Parathyroid adenoma (tissue), 2 donors: ENCODE data around the gene LLGL2.

Experiments used
- H2AFZ ChIP-seq: fragments of 300-600 bp; sonication (generic); one replicate; pipeline ENCODE4 v1.7.0; 2017; ENCODE audit warnings: antibody characterized with exemption, mild to moderate bottlenecking
- H3K27ac ChIP-seq: fragments of 300-600 bp; sonication (generic); one replicate; pipeline ENCODE4 v1.7.0; 2017
- H3K27me3 ChIP-seq: fragments of 300-600 bp; sonication (generic); one replicate; pipeline ENCODE4 v1.7.0; 2017; ENCODE audit warnings: low read length; ENCODE audit not compliant: control insufficient read depth, insufficient read depth
- H3K36me3 ChIP-seq: fragments of 300-600 bp; sonication (generic); one replicate; pipeline ENCODE4 v1.7.0; 2017; ENCODE audit warnings: low read length; ENCODE audit not compliant: control insufficient read depth, insufficient read depth
- H3K4me1 ChIP-seq: fragments of 300-600 bp; sonication (generic); one replicate; pipeline ENCODE4 v1.7.0; 2017; ENCODE audit warnings: control low read depth
- H3K4me2 ChIP-seq: fragments of 300-600 bp; sonication (generic); one replicate; pipeline ENCODE4 v1.7.0; 2017; ENCODE audit warnings: low read length
- H3K4me3 ChIP-seq: fragments of 300-600 bp; sonication (generic); one replicate; pipeline ENCODE4 v1.7.0; 2017; ENCODE audit warnings: low read depth, low read length
- H3K79me2 ChIP-seq: fragments of 300-600 bp; sonication (generic); one replicate; pipeline ENCODE4 v1.7.0; 2017; ENCODE audit warnings: control low read depth
- H3K9ac ChIP-seq: fragments of 300-600 bp; sonication (generic); one replicate; pipeline ENCODE4 v1.7.0; 2017; ENCODE audit warnings: mild to moderate bottlenecking
- H3K9me3 ChIP-seq: fragments of 300-600 bp; sonication (generic); one replicate; pipeline ENCODE4 v1.7.0; 2017; ENCODE audit warnings: low read length; ENCODE audit not compliant: control insufficient read depth
- TF ChIP-seq, protein P1 (sequence below): fragments of 300-600 bp; sonication (generic); IDR thresholded peaks from one replicate; pipeline ENCODE4 v1.7.0; 2017; ENCODE audit warnings: antibody characterized with exemption, mild to moderate bottlenecking
- donor health status: primary hyperparathyroidism.

LLGL2 gene

DNA sequence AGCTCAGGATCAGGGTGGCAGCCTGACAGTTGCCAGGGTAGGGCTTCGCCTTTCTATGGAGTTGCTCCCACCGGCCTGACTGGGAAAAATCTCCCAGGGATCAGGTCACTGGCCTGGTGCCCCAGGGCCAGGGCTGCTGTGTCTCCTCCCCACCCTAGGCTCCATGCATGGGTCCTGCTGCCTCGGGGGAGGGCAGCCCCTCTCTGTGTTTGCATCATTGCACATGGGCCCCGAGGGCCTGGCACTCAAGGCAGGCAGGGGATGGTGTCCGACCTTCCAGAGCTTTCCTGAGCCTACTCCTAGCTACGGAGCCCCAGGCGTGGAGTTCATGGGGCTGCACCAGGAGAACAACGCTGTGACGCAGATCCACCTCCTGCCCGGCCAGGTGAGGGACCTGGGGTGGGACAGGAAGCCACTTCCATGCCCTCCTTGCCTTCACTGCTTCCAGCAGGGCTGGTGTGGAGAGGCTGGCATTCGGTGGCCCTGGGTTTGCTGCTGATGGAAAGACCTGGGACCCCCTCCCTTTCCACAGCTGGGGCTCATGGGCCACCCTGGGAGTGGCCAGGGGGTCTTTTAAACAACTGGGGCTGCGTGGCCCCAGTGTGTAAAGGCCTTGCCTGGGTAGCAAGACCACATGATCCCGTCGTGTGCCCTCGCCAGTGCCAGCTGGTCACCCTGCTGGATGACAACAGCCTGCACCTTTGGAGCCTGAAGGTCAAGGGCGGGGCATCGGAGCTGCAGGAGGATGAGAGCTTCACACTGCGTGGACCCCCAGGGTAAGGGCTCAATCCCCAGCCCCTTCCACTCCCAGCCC is 32.6 kb downstream of the LLGL2 start:
- Histone ChIP-seq H3K9ac (no peak overlapping the region), H3K4me3 (no peak overlapping the region), H3K4me2 (no peak overlapping the region), H3K27me3 (no peaks in the 10 kb centered on the region), H3K79me2 (peaks cover 4% of the 10 kb centered on the region), H2AFZ (peak overlapping the region; percentile 65), H3K27ac (peak overlapping the region; percentile 87), H3K9me3 (no peaks in the 10 kb centered on the region), H3K36me3 (no peaks in the 10 kb centered on the region), H3K4me1 (peaks cover 9% of the 10 kb centered on the region)
- TF ChIP-seq, protein P1, sequence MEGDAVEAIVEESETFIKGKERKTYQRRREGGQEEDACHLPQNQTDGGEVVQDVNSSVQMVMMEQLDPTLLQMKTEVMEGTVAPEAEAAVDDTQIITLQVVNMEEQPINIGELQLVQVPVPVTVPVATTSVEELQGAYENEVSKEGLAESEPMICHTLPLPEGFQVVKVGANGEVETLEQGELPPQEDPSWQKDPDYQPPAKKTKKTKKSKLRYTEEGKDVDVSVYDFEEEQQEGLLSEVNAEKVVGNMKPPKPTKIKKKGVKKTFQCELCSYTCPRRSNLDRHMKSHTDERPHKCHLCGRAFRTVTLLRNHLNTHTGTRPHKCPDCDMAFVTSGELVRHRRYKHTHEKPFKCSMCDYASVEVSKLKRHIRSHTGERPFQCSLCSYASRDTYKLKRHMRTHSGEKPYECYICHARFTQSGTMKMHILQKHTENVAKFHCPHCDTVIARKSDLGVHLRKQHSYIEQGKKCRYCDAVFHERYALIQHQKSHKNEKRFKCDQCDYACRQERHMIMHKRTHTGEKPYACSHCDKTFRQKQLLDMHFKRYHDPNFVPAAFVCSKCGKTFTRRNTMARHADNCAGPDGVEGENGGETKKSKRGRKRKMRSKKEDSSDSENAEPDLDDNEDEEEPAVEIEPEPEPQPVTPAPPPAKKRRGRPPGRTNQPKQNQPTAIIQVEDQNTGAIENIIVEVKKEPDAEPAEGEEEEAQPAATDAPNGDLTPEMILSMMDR: no peak

DNA sequence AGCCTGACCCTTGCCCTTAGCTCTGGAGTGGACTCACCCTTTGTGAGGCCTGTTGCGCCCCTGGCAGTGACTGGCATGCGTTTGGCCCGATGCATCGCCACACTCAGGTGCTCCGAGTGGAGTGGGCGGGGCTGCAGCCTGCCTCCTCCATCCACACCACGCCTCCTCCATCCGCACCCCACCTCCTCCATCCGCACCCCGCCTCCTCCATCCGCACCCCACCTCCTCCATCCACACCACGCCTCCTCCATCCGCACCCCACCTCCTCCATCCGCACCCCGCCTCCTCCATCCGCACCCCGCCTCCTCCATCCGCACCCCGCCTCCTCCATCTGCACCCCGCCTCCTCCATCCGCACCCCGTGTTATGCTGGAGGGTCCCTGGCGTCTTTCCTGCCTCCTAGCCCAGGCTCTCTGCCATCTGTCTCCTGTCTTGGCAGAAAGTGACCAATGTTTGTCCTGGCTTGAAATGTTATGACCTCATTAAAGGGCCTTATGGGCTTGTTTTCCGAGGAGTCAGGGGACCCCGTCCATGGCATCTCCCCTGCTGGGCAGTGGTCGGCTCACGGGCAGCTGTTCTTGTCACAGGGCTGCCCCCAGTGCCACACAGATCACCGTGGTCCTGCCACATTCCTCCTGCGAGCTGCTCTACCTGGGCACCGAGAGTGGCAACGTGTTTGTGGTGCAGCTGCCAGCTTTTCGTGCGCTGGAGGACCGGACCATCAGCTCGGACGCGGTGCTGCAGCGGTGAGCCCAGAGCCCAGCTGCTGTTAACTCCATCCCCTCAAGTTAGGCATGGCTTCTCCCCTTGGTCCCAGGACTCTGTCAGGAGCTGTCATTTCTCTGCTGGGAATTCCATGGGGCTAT is 33.4 kb downstream of the LLGL2 start:
- Histone ChIP-seq H3K36me3 (no peaks in the 10 kb centered on the region), H2AFZ (no peak overlapping the region), H3K27ac (no peak overlapping the region), H3K79me2 (peaks cover 4% of the 10 kb centered on the region), H3K9ac (no peak overlapping the region), H3K4me3 (no peak overlapping the region), H3K27me3 (no peaks in the 10 kb centered on the region), H3K9me3 (no peaks in the 10 kb centered on the region), H3K4me2 (no peak overlapping the region), H3K4me1 (peaks cover 9% of the 10 kb centered on the region)
- TF ChIP-seq, protein P1: no peak

DNA sequence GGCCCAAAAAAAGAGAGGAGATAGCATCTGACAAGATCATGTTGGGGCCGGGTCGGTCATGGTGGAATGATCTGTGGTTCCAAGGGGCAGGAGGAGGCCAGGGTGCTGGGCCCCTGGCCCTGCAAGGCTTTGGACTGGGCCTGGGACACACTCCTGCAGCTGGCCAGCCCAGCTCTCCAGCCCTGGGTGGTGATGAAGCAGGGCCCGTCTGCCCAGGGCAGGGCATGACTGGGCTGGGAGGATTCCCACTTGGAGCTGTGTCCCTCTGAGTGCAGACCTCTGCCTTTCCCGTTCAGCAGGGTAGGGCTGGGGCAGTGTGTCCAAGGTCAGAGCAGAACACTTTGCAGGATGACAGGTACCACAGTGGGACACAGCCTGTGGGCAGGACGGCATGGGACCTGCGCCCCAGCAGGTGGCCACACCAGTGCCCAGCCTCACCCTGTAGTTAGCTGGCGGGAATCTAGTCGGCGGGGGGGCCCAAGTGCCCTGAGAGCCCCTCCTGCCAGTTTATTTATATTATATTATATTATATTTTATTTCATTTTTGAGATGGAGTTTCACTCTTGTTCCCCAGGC is 34.5 kb downstream of the LLGL2 start:
- no peak overlapping the region for H3K27ac ChIP-seq
- no peaks in the 10 kb centered on the region for H3K9me3 ChIP-seq
- no peaks in the 10 kb centered on the region for H3K36me3 ChIP-seq
- H3K4me2 ChIP-seq: no peak overlapping the region
- peaks cover 9% of the 10 kb centered on the region for H3K4me1 ChIP-seq
- peaks cover 2% of the 10 kb centered on the region for H3K79me2 ChIP-seq
- no peak overlapping the region for H3K4me3 ChIP-seq
- TF ChIP-seq, protein P1: no peak
- no peak overlapping the region for H3K9ac ChIP-seq
- no peak overlapping the region for H2AFZ ChIP-seq
- H3K27me3 ChIP-seq: no peaks in the 10 kb centered on the region

DNA sequence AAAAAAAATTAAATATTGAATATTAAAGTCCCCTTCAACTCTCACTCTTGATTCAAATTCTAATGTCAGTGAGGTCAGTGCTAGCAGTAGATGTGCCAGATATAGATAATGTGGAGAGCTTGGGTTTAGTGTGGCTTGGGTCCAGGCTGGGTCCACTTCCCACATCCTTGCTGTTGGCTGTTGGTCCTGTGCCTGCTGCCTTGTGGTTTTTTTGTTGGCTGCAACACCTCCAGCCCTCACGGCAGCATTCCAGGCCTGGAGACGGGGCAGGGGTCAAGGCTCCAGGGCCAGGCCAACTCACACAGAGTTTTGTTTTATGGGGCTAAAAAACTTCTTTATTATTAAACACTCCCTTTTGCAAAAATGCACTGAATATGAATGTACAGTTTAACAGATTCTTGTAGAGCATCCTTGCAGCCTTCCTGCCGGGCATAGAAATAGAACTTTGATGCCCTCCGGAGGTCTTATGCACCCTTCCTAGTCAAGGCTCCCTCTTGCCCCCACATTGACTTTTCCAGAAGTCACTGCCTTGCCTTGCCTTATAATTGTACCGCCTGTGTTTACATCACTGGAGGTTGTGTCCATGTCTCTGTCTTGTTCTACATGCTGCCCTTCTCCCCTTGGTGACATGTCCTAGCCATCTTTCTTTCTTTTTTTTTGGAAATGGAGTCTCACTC is 36.6 kb downstream of the LLGL2 start:
- Histone ChIP-seq H3K4me2 (no peak overlapping the region), H3K4me3 (no peak overlapping the region), H3K27me3 (no peaks in the 10 kb centered on the region), H3K36me3 (no peaks in the 10 kb centered on the region), H3K4me1 (peaks cover 8% of the 10 kb centered on the region), H3K27ac (no peak overlapping the region), H3K9ac (no peak overlapping the region), H3K9me3 (no peaks in the 10 kb centered on the region), H2AFZ (no peak overlapping the region), H3K79me2 (no peaks in the 10 kb centered on the region)
- TF ChIP-seq, protein P1: no peak
